Transverse colon (tissue), 3 donors: ENCODE results near the gene TAS1R3.

ENCODE experiments used
- POLR2A ChIP-seq: fragments of 450-650 bp; IDR thresholded peaks from one replicate; pipeline ENCODE4 v1.6.1; 2016; ENCODE audit warnings: antibody characterized with exemption, mild to moderate bottlenecking, moderate library complexity
- TF ChIP-seq, protein P1 (sequence below), 5 experiments: fragments of 200-600 bp in 3 of 5; fragments of 450-650 bp in 2 of 5; sonication (generic) in 3 of 5; IDR thresholded peaks; 1 replicate in 2 of 5; 2 replicates in 3 of 5; pipeline ENCODE4 v1.5.1; 2016 to 2017; ENCODE audit warnings: antibody characterized with exemption in 5 of 5, inconsistent platforms in 3 of 5, mild to moderate bottlenecking in 2 of 5, moderate library complexity in 1 of 5

DNA sequence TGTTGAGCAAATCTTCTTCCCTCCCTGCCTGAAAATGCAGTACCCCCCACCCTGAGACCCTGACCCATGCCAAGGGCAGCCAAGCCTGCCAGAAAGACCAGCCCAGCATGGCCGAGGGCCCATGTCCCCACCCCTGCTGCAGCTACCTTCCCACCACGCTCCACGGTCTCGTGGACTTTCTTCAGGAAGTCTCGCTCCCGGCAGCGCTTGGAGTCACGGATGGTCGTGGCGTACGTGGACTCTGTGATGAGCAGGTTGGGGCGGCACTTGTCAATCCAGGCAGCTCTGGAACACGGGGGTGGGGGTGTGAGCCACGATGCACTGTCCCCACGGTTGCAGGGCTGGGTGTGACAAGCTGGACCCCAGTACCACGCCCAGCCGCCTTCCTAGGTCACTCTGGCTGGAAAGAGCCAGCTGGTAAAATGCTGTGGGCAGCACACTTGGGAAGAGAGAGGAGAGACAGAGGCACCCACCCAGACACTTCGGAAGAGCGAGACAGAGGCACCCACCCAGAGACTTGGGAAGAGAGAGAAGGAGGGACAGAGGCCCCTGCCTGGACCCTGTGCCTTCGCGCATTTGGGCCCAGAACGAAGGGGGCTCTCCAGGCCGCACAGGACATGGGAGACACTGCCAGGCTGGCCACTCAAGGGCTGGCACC, 16.3 kb upstream of the TAS1R3 start:
- TF ChIP-seq, protein P1, sequence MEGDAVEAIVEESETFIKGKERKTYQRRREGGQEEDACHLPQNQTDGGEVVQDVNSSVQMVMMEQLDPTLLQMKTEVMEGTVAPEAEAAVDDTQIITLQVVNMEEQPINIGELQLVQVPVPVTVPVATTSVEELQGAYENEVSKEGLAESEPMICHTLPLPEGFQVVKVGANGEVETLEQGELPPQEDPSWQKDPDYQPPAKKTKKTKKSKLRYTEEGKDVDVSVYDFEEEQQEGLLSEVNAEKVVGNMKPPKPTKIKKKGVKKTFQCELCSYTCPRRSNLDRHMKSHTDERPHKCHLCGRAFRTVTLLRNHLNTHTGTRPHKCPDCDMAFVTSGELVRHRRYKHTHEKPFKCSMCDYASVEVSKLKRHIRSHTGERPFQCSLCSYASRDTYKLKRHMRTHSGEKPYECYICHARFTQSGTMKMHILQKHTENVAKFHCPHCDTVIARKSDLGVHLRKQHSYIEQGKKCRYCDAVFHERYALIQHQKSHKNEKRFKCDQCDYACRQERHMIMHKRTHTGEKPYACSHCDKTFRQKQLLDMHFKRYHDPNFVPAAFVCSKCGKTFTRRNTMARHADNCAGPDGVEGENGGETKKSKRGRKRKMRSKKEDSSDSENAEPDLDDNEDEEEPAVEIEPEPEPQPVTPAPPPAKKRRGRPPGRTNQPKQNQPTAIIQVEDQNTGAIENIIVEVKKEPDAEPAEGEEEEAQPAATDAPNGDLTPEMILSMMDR (IDR thresholded peaks at IDR 0.05): no peak
- no peak for TF ChIP-seq POLR2A
